Measurements from ENCODE around the gene CAMK1D. TPM values are rescaled to one million over a fixed set of nuclear protein-coding genes. Genes with fewer than 3 reads are reported as not detected.

Gene CAMK1D
- total RNA-seq, 2 experiments from 2014 or later: 28.8 to 35.3 TPM

DNA sequence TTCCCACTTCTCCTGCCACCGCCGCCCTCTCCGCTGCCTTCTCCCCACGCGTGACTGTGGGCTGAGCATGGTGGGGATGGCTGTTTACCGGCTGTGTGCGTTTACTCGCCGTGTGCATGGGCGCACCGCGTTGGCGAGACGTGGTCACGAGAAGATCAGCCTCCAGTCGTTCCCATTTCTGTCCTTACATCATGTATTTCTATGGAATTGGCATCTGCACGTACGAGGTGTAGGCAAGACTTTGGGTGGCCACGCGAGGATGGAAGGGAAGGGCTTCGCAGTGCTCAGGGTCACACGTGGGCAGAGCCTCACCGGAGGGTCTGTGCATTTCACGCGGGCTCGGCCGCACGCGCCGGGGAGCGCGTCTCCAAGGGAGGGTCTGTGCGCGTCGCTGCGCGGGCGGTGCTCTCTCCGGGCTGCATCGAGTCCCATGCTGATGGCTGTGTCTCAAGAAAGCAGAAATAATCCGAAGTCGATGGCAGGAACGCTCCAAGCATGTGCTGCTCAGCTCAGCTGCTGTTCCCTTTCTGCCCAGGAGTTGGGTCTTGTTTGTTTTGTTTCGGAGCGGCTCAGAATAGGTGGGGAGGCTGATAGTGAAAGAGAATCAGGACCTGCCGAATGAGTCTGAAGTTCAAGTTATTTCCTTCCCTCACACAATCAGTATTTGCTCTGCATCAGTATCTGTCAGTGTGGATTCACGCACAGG lies 973 bp downstream of the CAMK1D start:
- DNase-seq (peak; percentile 20 to 82 (median 47)), ATAC-seq (ENCODE audit: poor library complexity) (peak; percentile 52)
- TF ChIP-seq, protein P1, sequence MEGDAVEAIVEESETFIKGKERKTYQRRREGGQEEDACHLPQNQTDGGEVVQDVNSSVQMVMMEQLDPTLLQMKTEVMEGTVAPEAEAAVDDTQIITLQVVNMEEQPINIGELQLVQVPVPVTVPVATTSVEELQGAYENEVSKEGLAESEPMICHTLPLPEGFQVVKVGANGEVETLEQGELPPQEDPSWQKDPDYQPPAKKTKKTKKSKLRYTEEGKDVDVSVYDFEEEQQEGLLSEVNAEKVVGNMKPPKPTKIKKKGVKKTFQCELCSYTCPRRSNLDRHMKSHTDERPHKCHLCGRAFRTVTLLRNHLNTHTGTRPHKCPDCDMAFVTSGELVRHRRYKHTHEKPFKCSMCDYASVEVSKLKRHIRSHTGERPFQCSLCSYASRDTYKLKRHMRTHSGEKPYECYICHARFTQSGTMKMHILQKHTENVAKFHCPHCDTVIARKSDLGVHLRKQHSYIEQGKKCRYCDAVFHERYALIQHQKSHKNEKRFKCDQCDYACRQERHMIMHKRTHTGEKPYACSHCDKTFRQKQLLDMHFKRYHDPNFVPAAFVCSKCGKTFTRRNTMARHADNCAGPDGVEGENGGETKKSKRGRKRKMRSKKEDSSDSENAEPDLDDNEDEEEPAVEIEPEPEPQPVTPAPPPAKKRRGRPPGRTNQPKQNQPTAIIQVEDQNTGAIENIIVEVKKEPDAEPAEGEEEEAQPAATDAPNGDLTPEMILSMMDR (IDR thresholded peaks at IDR 0.05): no peak
- peaks cover 53% of the 10 kb centered on the region for H3K4me1 Mint-ChIP-seq (ENCODE audit: low read depth)
- H3K36me3 ChIP-seq (ENCODE audit: insufficient read depth, low read length): no peaks in the 10 kb centered on the region
- H3K27me3 ChIP-seq (ENCODE audit: control insufficient read depth in 1 of 2, insufficient read depth in 2 of 2, low read length in 2 of 2): no peaks in the 10 kb centered on the region
- intact Hi-C loops (cut with DNase I, micrococcal nuclease): loop anchor here (5.0 to 10.0 kb wide), 4 partner anchors 88 to 304 kb away; partner anchors contain the start of genes CDC123 (in 1 of the 2) and NUDT5 (in 1 of the 2)
- H3K27ac Mint-ChIP-seq: peak overlapping the region; percentile 93
- peaks cover 31% of the 10 kb centered on the region for H3K36me3 Mint-ChIP-seq (ENCODE audit: low read depth)
- CTCF ChIA-PET: interaction anchor here (1.0 to 2.5 kb wide), 2 partner anchors 99 to 306 kb away, joined by 4 to 8 read pairs; no protein-coding TSS in a partner anchor
- H3K9me3 Mint-ChIP-seq: no peaks in the 10 kb centered on the region
- peak overlapping the region; percentile 38 to 84 for H3K27ac ChIP-seq (ENCODE audit: low read depth in 1 of 2, low read length in 2 of 2)
- peaks cover 28% of the 10 kb centered on the region for H3K4me1 ChIP-seq (ENCODE audit: insufficient read depth, low read length)
- no peaks in the 10 kb centered on the region for H3K9me3 ChIP-seq (ENCODE audit: control insufficient read depth in 1 of 2, insufficient read depth in 1 of 2, low read length in 2 of 2)
- H3K4me3 Mint-ChIP-seq: peak overlapping the region; percentile 97
- POLR2A ChIA-PET: interaction anchor here (0.6 to 4.1 kb wide), 28 partner anchors 9 to 952 kb away, joined by 3 to 32 read pairs (median 4); partner anchors contain the start of genes CDC123, NUDT5 and UPF2
- H3K4me3 ChIP-seq (ENCODE audit: low read length): peak overlapping the region; percentile 95
- H3K27me3 Mint-ChIP-seq: no peaks in the 10 kb centered on the region

DNA sequence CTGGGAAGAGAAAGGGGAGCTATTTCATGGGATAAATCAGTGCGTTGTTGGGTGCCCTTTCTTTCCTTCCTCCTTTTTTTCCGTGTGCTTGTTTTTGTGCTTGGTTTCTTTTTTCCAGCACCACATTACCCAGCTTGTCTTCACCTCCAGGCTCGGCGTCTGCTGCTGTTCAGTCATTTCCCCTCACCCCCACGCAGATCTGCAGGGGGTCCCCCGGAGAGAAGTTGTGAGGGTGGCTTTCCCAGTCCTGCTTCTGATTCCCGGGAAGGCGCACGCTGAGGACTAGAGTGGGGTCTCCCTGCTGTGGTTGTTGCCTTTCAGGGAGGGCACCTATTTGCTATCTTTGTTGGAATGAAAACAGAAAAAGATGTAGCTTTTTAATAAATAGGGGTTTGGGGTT lies 1.6 kb downstream of the CAMK1D start:
- H3K4me1 Mint-ChIP-seq (ENCODE audit: low read depth): peaks cover 58% of the 10 kb centered on the region
- no peaks in the 10 kb centered on the region for H3K9me3 ChIP-seq (ENCODE audit: control insufficient read depth in 1 of 2, insufficient read depth in 1 of 2, low read length in 2 of 2)
- H3K4me1 ChIP-seq (ENCODE audit: insufficient read depth, low read length): peaks cover 28% of the 10 kb centered on the region
- peak overlapping the region; percentile 95 for H3K4me3 ChIP-seq (ENCODE audit: low read length)
- H3K9me3 Mint-ChIP-seq: no peaks in the 10 kb centered on the region
- peaks cover 34% of the 10 kb centered on the region for H3K36me3 Mint-ChIP-seq (ENCODE audit: low read depth)
- TF ChIP-seq, protein P1 (IDR thresholded peaks at IDR 0.05): no peak
- intact Hi-C loops (cut with DNase I, micrococcal nuclease): loop anchor here (5.0 to 10.0 kb wide), 4 partner anchors 89 to 304 kb away; partner anchors contain the start of genes CDC123 (in 1 of the 2) and NUDT5 (in 1 of the 2)
- ATAC-seq (ENCODE audit: poor library complexity) (no peak), DNase-seq (peak in 1 of 14 experiments; percentile 26)
- H3K27ac Mint-ChIP-seq: peak overlapping the region; percentile 93
- ChIA-PET POLR2A (interaction anchor here (1.2 to 4.1 kb wide), 9 partner anchors 8 to 308 kb away, joined by 3 to 32 read pairs (median 13); partner anchors contain the start of genes CDC123, NUDT5 and UPF2), CTCF (interaction anchor here (1.0 to 2.5 kb wide), 2 partner anchors 98 to 305 kb away, joined by 4 to 8 read pairs; no protein-coding TSS in a partner anchor)
- peak overlapping the region; percentile 97 for H3K4me3 Mint-ChIP-seq
- no peaks in the 10 kb centered on the region for H3K36me3 ChIP-seq (ENCODE audit: insufficient read depth, low read length)
- H3K27ac ChIP-seq (ENCODE audit: low read depth in 1 of 2, low read length in 2 of 2): peak overlapping the region; percentile 38 to 84
- H3K27me3 ChIP-seq (ENCODE audit: control insufficient read depth in 1 of 2, insufficient read depth in 2 of 2, low read length in 2 of 2): no peaks in the 10 kb centered on the region
- no peaks in the 10 kb centered on the region for H3K27me3 Mint-ChIP-seq

DNA sequence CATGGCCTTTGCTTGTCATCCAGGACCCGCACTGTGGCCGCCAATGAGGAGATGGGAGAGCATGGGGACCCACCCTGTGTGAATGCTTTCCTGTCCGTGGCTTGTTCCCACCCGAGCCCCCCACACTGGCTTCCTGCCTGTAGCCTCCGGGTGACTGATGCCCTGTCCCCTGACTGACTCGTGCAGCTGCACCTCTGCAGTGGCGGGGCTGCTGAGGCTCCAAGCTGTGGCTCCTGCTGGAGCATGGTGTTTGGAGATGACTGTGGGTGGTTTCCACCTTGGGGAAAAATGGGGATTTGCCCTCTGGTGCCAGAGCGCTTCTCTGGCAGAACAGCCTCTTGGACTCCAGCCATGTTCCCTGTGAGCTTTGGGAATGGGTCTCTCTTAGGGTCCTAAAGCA lies 2.1 kb downstream of the CAMK1D start:
- Mint-ChIP-seq H3K27ac (peak overlapping the region; percentile 93), H3K9me3 (no peaks in the 10 kb centered on the region), H3K27me3 (no peaks in the 10 kb centered on the region), H3K36me3 (ENCODE audit: low read depth) (peaks cover 34% of the 10 kb centered on the region), H3K4me3 (peak overlapping the region; percentile 97), H3K4me1 (ENCODE audit: low read depth) (peaks cover 58% of the 10 kb centered on the region)
- Histone ChIP-seq H3K4me1 (ENCODE audit: insufficient read depth, low read length) (peaks cover 28% of the 10 kb centered on the region), H3K4me3 (ENCODE audit: low read length) (peak overlapping the region; percentile 95), H3K36me3 (ENCODE audit: insufficient read depth, low read length) (no peaks in the 10 kb centered on the region), H3K9me3 (ENCODE audit: control insufficient read depth in 1 of 2, insufficient read depth in 1 of 2, low read length in 2 of 2) (no peaks in the 10 kb centered on the region), H3K27me3 (ENCODE audit: control insufficient read depth in 1 of 2, insufficient read depth in 2 of 2, low read length in 2 of 2) (no peaks in the 10 kb centered on the region), H3K27ac (ENCODE audit: low read depth in 1 of 2, low read length in 2 of 2) (no peak overlapping the region)
- intact Hi-C loops (cut with DNase I, micrococcal nuclease): loop anchor here (5.0 to 10.0 kb wide), 4 partner anchors 89 to 303 kb away; partner anchors contain the start of genes CDC123 (in 1 of the 2) and NUDT5 (in 1 of the 2)
- TF ChIP-seq, protein P1 (IDR thresholded peaks at IDR 0.05): no peak
- ChIA-PET CTCF (interaction anchor here (2.5 kb wide), 1 partner anchor 305 kb away, joined by 8 read pairs; no protein-coding TSS in a partner anchor), POLR2A (interaction anchor here (1.2 to 4.1 kb wide), 4 partner anchors 8 to 254 kb away, joined by 4 to 32 read pairs (median 26); no protein-coding TSS in a partner anchor)
- DNase-seq: peak in 4 of 14 experiments; percentile 6 to 22 (median 18)
- no peak for ATAC-seq (ENCODE audit: poor library complexity)

All from CD4-positive, alpha-beta T cell (primary cell).